Liver (tissue), 3 donors: ENCODE results near the gene ANXA11.

Experiments used
- ATF3 ChIP-seq: IDR thresholded peaks from 2 replicates; pipeline ENCODE4 v1.6.1; 2016; ENCODE audit warnings: antibody characterized with exemption
- CTCF ChIP-seq: fragments of 150-350 bp; IDR thresholded peaks from 2 replicates; pipeline ENCODE4 v1.5.1; 2017; ENCODE audit warnings: improper control_type of control experiment, low read depth, low read length; ENCODE audit not compliant: missing input control
- GABPA ChIP-seq, 2 donors: IDR thresholded peaks in 1 of 2; conservative IDR thresholded peaks in 1 of 2; 2 replicates each; pipeline ENCODE4 v1.6.1; 2016; ENCODE audit warnings: antibody characterized with exemption in 2 of 2, mild to moderate bottlenecking in 1 of 2, moderate library complexity in 1 of 2
- JUND ChIP-seq, 2 donors: IDR thresholded peaks; 2 replicates each; pipeline ENCODE4 v1.6.1; 2016; ENCODE audit warnings: antibody characterized with exemption in 2 of 2
- MAX ChIP-seq: IDR thresholded peaks from 2 replicates; pipeline ENCODE4 v1.6.1; 2016; ENCODE audit warnings: antibody characterized with exemption
- NR2F2 ChIP-seq: IDR thresholded peaks from 2 replicates; pipeline ENCODE4 v1.6.1; 2016; ENCODE audit warnings: antibody characterized with exemption
- RXRA ChIP-seq, 2 donors: IDR thresholded peaks; 2 replicates each; pipeline ENCODE4 v1.6.1; 2017 to 2018; ENCODE audit warnings: antibody characterized with exemption in 2 of 2, mild to moderate bottlenecking in 1 of 2
- TAF1 ChIP-seq: conservative IDR thresholded peaks from 2 replicates; pipeline ENCODE4 v1.6.1; 2016; ENCODE audit warnings: antibody characterized with exemption, mild to moderate bottlenecking
- TF ChIP-seq, protein P1 (sequence below): IDR thresholded peaks from 2 replicates; pipeline ENCODE4 v1.6.1; 2016; ENCODE audit warnings: antibody characterized with exemption
- donor health status: healthy.
- donor health status: healthy.

- TF ChIP-seq ATF3 = no peak
- no peak for TF ChIP-seq CTCF
- no peak for TF ChIP-seq NR2F2
- TF ChIP-seq MAX = no peak
- TF ChIP-seq JUND (IDR thresholded peaks at IDR 0.05) = no peak
- TF ChIP-seq GABPA (IDR thresholded peaks at IDR 0.05 in 1 of 2, conservative IDR thresholded peaks at IDR 0.05 in 1 of 2) = no peak
- TF ChIP-seq, protein P1, sequence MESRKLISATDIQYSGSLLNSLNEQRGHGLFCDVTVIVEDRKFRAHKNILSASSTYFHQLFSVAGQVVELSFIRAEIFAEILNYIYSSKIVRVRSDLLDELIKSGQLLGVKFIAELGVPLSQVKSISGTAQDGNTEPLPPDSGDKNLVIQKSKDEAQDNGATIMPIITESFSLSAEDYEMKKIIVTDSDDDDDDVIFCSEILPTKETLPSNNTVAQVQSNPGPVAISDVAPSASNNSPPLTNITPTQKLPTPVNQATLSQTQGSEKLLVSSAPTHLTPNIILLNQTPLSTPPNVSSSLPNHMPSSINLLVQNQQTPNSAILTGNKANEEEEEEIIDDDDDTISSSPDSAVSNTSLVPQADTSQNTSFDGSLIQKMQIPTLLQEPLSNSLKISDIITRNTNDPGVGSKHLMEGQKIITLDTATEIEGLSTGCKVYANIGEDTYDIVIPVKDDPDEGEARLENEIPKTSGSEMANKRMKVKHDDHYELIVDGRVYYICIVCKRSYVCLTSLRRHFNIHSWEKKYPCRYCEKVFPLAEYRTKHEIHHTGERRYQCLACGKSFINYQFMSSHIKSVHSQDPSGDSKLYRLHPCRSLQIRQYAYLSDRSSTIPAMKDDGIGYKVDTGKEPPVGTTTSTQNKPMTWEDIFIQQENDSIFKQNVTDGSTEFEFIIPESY = no peak
- no peak for TF ChIP-seq TAF1
- no peak for TF ChIP-seq RXRA (IDR thresholded peaks at IDR 0.05)
Measured at GRCh38 chr10:80137031-80137862, 68.1 kb downstream of the ANXA11 start.
